Measurements from ENCODE around the gene ADH1B. TPM values are rescaled to one million over a fixed set of nuclear protein-coding genes. Genes with fewer than 3 reads are reported as not detected.
A peak's percentile ranks its signal among the peaks of the same experiment; 100 is the strongest.

Gene ADH1B
- polyA plus RNA-seq, 1 experiment: 0.04 TPM

DNA sequence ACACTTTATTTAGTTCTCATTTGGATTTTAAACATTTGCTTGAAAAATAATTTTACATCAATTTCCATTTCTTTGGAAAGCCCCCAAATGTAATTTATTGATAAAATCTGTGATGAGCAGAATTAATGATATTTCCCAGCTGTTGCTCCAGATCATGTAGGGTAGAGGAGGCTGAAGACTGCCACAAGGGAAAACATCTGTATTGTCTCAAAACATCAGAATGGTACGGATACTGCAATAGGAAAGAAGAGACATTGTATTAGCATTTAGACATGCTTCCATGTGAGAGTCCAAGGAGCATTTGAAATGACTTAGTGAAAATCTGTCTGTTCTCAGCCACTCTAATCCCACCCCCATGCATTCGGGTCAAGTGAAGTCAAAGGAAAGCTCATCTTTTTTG, 44.8 kb downstream of the ADH1B start:
- ChIA-PET POLR2A (no interaction called here), CTCF (no interaction called here)

GRCh38 chr4:99275885-99276284, 45.3 kb downstream of the ADH1B start:
- POLR2A ChIA-PET: no interaction called here
- CTCF ChIA-PET: no interaction called here

More for the DNA sequence above, 44.8 kb downstream of the ADH1B start:
- TF ChIP-seq, protein P1, sequence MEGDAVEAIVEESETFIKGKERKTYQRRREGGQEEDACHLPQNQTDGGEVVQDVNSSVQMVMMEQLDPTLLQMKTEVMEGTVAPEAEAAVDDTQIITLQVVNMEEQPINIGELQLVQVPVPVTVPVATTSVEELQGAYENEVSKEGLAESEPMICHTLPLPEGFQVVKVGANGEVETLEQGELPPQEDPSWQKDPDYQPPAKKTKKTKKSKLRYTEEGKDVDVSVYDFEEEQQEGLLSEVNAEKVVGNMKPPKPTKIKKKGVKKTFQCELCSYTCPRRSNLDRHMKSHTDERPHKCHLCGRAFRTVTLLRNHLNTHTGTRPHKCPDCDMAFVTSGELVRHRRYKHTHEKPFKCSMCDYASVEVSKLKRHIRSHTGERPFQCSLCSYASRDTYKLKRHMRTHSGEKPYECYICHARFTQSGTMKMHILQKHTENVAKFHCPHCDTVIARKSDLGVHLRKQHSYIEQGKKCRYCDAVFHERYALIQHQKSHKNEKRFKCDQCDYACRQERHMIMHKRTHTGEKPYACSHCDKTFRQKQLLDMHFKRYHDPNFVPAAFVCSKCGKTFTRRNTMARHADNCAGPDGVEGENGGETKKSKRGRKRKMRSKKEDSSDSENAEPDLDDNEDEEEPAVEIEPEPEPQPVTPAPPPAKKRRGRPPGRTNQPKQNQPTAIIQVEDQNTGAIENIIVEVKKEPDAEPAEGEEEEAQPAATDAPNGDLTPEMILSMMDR (IDR thresholded peaks at IDR 0.05; ENCODE audit: insufficient read depth, low read depth, low read length): no peak
- no peaks in the 10 kb centered on the region for H3K27me3 ChIP-seq (ENCODE audit: control insufficient read depth, insufficient read depth, low read length)
- H3K4me3 ChIP-seq (ENCODE audit: low read depth, low read length): no peak overlapping the region
- DNase-seq (ENCODE audit: low read depth): no peak
- no peaks in the 10 kb centered on the region for H3K36me3 ChIP-seq (ENCODE audit: control insufficient read depth, insufficient read depth, low read length)

DNA sequence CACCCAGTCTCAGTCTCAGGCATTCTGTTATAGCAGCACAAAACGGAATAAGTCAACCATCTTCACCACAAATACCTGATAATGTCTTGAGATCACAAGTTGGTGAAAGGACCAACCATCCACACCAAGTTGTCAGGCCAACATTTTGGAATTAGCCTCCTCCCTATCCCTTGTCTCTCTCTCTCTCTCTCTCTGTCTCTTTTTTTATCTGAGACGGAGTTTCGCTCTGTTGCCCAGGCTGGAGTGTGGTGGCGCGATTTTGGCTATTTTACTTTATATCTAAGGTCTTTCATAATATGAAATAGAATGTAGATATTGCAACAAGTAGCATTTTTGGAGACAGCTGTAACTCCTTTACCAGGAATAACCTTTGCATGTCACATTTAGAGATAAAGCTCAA, 46.2 kb downstream of the ADH1B start:
- Histone ChIP-seq H3K4me3 (ENCODE audit: low read depth, low read length) (no peak overlapping the region), H3K36me3 (ENCODE audit: control insufficient read depth, insufficient read depth, low read length) (no peaks in the 10 kb centered on the region), H3K27me3 (ENCODE audit: control insufficient read depth, insufficient read depth, low read length) (no peaks in the 10 kb centered on the region)
- TF ChIP-seq, protein P1 (IDR thresholded peaks at IDR 0.05; ENCODE audit: insufficient read depth, low read depth, low read length): no peak
- ChIA-PET CTCF (no interaction called here), POLR2A (no interaction called here)
- DNase-seq (ENCODE audit: low read depth): no peak

More at GRCh38 chr4:99275885-99276284, 45.3 kb downstream of the ADH1B start:
- Histone ChIP-seq H3K27me3 (ENCODE audit: control insufficient read depth, insufficient read depth, low read length) (no peaks in the 10 kb centered on the region), H3K4me3 (ENCODE audit: low read depth, low read length) (no peak overlapping the region), H3K36me3 (ENCODE audit: control insufficient read depth, insufficient read depth, low read length) (no peaks in the 10 kb centered on the region)
- TF ChIP-seq, protein P1 (IDR thresholded peaks at IDR 0.05; ENCODE audit: insufficient read depth, low read depth, low read length): no peak
- no peak for DNase-seq (ENCODE audit: low read depth)

DNA sequence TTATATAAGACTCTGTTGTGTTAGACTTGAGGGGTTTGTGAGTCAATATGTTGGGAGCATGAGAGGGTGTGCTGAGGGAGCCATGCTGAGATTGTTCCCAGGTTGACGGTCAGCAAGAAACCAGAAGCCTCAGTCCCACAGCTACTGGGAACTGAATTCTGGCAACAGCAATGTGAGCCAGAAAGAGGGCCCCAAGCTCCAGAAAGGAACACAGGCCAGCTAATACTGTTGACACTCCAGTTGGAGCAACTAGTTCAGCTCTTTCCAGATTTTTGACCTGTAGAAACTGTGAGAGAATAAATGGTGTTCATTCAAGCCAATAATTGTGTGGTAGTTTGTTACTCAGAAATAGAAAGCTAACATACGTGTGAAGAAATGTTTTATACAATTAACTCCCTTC, 47.5 kb downstream of the ADH1B start:
- Histone ChIP-seq H3K36me3 (ENCODE audit: control insufficient read depth, insufficient read depth, low read length) (no peaks in the 10 kb centered on the region), H3K4me3 (ENCODE audit: low read depth, low read length) (no peak overlapping the region), H3K27me3 (ENCODE audit: control insufficient read depth, insufficient read depth, low read length) (no peaks in the 10 kb centered on the region)
- ChIA-PET POLR2A (no interaction called here), CTCF (no interaction called here)
- TF ChIP-seq, protein P1 (IDR thresholded peaks at IDR 0.05; ENCODE audit: insufficient read depth, low read depth, low read length): no peak
- DNase-seq (ENCODE audit: low read depth): no peak

- ChIA-PET POLR2A (no interaction called here), CTCF (interaction anchor here (0.8 kb wide), 1 partner anchor 29 kb away, joined by 3 read pairs; no protein-coding TSS in a partner anchor)
- Histone ChIP-seq H3K27me3 (ENCODE audit: control insufficient read depth, insufficient read depth, low read length) (no peaks in the 10 kb centered on the region), H3K36me3 (ENCODE audit: control insufficient read depth, insufficient read depth, low read length) (no peaks in the 10 kb centered on the region), H3K4me3 (ENCODE audit: low read depth, low read length) (no peak overlapping the region)
- TF ChIP-seq, protein P1 (IDR thresholded peaks at IDR 0.05; ENCODE audit: insufficient read depth, low read depth, low read length): no peak
- DNase-seq (ENCODE audit: low read depth): peak; percentile 4
These were observed 56.3 kb downstream of the ADH1B start for GRCh38 chr4:99264927-99265326.

Other genes starting within 250 kb of the ADH1B start
- 205 and 283 TPM in 2 replicates for gene ADH5, start 232.6 kb downstream of the ADH1B start, polyA plus RNA-seq (2011; rRNA removed)
- gene ADH4, start 177.1 kb downstream of the ADH1B start, polyA plus RNA-seq (2011; rRNA removed): not detected in 2 replicates
- 0.02 and 0.05 TPM in 2 replicates for gene ADH6, start 102.2 kb downstream of the ADH1B start, polyA plus RNA-seq (2011; rRNA removed)
- gene ADH1A, start 30.4 kb downstream of the ADH1B start, polyA plus RNA-seq (2011; rRNA removed): not detected in 2 replicates
- gene ADH1C, start 31.3 kb upstream of the ADH1B start, polyA plus RNA-seq (2011; rRNA removed): 0.13 and 0.28 TPM in 2 replicates
- not detected in 2 replicates for gene ADH7, start 113.9 kb upstream of the ADH1B start, polyA plus RNA-seq (2011; rRNA removed)
- not detected in 2 replicates for gene C4orf17, start 189.6 kb upstream of the ADH1B start, polyA plus RNA-seq (2011; rRNA removed)
- 1.7 and 4.3 TPM in 2 replicates for gene TRMT10A, start 242.6 kb upstream of the ADH1B start, polyA plus RNA-seq (2011; rRNA removed)

Measured in BJ (cell line).